HG03469 (cell line): ENCODE results near the gene NCKAP5.
"Not testable (repeated sequence)": the region's sequence is repeated elsewhere in the genome, so short reads cannot be mapped to it uniquely, and the experiment has no call there.

ENCODE experiments used
- ATAC-seq: cut with Tn5 transposase; IDR thresholded peaks from one replicate; pipeline ENCODE4 v1.9.1; 2021; ENCODE audit warnings: mild to moderate bottlenecking, moderate library complexity, moderate number of reproducible peaks; ENCODE audit not compliant: unreplicated experiment

The NCKAP5 gene

DNA sequence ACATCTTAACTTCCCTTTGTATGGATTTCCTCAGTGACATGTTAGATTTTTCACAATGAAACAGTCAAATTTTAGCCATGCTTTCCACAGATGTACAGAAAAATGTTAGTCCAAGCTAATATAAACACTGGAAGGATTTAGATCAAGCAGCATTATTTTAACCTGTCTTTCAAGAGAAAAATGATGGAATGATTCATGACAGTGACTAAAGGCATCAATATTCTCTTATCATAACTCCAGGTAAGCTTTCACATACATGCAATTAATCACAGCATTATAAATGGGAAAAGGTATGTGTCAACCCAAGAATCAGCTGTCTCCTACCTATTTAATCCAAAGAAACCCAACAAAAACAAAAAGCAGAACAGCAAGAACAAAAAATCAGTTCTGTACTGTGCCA, 92.7 kb downstream of the NCKAP5 start:
- ATAC-seq = no peak

DNA sequence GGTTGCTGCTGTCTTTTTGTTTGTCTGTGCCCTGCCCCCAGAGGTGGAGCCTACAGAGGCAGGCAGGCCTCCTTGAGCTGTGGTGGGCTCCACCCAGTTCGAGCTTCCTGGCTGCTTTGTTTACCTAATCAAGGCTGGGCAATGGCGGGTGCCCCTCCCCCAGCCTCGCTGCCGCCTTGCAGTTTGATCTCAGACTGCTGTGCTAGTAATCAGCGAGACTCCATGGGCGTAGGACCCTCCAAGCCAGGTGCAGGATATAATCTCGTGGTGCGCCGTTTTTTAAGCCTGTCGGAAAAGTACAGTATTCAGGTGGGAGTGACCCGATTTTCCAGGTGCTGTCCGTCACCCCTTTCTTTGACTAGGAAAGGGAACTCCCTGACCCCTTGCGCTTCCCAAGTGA, 97.8 kb downstream of the NCKAP5 start:
- ATAC-seq = not testable (repeated sequence)

DNA sequence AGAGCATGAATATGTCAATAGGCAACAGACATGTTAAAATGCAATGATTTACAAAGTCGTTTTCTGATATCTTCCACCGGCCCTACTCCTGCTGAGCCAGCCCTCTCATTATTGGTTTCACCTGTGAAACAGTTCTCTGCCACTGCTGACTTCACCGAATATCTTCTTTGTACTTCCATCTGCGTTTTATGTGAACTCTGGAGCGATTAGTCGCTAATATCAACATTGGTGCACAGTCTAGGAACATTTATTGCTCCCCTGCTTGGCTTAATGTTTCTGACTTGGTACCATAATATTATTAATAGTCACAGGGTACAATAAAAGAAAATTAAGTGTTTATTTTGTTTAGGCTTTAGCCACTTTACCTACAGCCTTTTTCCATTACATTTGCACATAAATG, 105.5 kb downstream of the NCKAP5 start:
- ATAC-seq = no peak

DNA sequence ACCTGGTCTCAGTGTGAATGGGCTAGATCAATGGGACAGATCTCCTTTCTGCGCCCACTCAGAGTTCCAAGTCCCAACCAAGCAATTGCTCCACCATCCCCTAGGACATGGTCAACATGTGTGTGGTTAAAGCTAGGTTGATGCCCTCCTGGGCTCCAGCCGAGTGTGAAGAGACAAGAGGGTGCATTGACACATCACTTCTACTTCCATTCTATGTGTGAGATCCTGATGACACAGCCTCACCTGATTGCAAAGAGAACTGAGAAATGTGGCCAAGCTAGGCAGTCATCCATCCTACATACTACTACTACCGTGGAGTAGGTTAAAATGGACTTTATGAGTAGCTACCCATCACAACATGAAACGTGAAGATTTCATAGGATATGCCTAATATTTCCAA, 106.8 kb downstream of the NCKAP5 start:
- ATAC-seq = no peak

DNA sequence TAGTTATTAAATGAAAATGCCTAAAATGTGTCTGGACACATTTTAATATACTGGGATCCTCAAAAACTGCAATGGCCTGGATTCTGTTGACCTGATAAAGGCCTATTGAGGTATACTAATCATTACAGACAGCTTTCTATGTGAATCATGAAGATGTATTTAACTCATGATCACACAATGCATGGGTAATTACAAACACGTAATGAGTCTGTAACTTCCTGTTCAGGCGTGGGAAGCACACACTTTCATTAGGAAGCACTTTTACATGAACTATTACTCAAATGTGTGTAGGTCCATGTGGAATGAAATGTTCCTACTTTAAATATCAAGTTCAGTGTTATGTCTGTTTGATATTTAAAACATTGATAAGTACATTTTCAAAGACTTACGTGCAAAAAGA, 108.7 kb downstream of the NCKAP5 start:
- ATAC-seq = no peak

DNA sequence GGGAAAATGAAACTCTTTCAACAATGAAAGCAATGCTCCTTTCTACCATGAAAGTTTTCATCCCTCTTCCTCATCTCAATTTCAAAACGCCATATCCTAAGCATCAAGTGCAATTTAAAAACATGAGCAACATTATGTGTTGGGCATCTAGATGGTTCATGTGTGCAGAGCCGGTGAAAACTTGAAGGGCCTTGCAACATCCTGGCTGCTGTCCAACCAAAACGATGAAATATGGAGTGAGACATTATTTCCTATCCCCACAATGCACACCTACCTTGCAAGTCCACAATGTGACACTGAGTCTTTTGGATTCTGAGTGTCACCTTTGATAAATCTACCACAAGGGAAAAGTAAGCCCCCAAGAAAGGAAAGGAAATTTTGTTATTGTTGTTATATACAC, 110.0 kb downstream of the NCKAP5 start:
- no peak for ATAC-seq

DNA sequence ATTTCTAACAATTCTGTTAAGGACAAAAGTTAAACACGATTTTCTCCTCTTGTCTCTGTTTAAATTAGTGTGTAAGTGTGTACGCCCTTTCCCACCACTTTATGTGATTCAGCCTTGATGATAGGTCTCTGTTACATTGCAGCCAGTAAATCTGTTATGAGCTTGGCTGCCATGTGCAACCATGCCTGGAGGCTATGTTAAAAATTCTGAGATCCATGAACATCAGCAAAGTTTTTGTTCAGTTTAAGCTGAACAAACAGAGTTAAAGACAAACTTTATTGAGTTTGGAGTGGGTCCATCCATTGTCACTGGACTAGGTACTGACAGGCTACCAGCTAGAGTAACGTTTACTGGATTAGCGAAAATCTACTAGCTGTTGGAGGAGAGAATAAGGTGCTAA, 110.4 kb downstream of the NCKAP5 start:
- no peak for ATAC-seq

DNA sequence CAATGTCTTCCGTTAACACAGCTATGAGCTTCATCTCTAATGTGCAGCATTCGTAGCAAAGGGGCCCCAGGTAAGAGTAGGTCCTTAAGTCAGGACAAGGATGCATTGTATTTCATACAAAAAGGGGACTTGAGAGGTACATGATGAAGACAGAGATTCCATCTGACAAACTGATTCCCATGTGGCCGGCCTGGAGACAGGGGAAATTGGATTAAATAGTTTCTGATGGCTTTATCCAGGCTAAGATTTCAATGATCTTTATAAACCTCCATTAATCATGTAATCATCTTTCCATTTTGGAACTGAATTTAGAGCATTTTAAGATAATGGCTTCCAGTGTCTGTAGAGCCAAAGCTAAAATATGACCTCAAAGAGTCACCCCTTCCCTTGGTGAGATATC, 111.3 kb downstream of the NCKAP5 start:
- no peak for ATAC-seq

DNA sequence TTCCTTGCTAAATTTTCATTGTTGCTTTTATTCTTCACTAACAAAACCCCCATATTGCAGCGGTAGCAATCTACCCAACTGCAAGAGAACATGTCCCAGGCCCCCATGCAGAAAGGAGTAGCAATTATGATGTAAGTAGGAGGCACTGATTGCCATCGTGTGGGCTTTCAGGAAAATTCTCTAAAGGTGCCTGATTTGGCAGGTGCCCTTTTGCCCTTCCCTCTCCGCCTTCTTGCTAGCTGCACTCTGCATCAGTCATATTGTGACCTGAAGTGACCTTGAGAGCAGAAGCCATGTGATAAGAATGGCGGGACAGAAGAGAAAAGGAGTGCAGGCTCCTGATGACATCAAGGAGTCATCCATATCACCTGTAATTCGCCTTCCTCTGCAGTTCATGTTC, 112.1 kb downstream of the NCKAP5 start:
- ATAC-seq = no peak

DNA sequence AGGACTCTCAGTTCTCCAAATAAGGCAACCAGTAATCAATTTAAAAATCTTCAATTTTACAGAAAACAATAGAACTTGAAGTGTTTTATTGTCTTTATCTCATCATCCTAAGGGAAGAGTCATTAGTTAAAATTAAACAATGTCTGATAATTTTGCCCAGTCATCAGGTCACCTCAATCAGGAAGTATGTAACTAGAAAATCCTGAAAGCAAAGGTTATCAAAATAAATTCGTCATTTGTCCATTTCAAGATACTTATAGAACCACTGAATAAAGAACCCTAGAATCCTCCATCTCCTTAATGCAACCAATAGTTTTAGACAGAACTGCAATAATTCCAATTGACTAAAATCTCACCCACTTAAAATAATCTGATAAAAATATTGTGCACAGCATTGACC, 115.2 kb downstream of the NCKAP5 start:
- no peak for ATAC-seq

DNA sequence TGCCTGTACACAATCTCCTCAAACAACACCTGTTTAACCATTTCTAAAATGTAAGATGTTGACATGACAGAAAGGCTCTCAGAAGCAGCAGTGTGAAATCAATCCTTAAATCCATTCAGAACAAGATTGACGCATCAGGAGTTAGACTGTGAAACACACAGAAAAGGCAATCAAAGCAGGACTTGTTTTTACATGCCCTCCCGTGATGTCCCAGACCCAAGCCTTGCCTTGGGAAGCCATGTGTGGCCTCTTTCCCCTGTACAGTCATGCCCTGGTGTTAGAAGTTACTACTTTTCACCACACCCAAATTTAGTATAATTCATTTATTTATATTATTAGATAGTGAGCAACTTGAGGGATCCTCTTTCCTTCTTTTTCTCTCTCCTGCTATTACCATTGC, 115.7 kb downstream of the NCKAP5 start:
- ATAC-seq = no peak

DNA sequence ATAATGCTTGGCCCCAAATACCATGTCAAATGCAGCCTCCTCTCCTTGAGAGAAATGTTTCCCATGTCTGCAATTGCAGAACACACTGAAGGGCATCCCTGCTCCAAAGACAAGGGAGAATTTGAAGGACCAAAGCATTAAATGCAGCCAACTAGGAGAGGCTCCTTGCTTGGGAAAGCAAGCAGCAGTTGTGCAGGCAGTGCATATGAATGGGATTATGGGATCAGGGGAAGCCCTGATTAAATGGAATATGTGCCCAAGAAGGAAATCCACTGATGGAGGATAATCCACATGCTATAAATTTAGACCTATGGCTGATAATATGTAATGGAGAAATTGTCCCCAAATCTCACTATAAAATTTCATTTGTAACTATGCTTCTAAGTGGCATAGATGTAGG, 116.1 kb downstream of the NCKAP5 start:
- ATAC-seq = no peak

DNA sequence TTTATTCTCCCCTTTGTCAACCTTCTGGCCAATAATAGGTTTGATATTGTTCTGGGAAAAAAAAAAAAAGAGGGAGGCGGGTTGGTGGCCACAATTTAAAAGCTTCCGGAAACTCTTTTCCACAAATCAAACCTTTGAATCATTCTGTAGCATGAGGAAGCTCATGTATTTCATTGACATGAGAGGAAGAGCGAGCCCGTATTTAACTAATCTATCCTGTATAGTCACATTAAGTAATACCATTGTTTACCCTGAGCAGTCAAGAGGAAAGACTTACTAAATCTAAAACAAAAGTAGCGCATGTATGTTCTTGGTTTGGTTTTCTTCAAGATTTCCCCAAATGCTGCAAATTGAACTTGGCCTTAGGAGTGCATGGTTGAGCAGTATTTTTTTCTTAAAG, 120.1 kb downstream of the NCKAP5 start:
- ATAC-seq = no peak

DNA sequence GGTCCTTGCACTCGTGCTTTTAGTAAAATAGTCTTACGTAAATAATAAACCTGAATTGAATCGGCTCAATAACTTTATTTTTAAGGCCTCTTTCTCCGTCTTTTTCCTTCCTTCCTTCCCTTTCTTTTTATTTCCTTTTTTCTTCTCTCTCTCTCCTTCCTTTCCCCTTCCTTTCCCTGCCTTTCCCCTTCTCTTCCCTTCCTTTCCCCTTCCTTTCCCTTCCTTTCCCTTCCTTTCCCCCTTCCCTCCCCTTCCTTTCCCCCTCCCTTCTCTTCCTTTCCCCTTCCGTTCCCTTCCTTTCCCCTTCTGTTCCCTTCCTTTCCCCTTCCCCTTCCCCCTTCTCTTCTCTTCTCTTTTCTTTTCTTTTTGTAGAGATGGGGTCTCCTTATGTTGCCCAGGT, 121.0 kb downstream of the NCKAP5 start:
- no peak for ATAC-seq

DNA sequence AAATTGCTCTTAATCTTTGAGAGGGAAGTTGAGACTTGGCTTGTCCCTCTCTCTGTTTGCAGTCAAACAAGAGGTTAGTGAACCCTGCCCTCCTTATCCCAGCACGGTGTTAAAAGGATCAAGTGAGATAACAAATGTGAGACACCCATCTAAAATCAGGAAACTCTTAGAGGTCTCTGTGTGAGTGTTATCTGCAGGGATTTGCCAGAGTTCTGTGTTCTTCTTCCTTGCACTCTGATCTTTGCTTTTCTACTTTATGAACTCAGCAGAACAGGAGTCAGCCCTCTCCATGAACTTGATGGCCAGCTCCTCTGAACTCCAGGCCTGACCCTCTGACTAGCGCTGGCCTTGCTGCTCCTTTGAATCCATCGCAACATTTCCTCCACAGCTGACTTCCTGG, 123.8 kb downstream of the NCKAP5 start:
- no peak for ATAC-seq

DNA sequence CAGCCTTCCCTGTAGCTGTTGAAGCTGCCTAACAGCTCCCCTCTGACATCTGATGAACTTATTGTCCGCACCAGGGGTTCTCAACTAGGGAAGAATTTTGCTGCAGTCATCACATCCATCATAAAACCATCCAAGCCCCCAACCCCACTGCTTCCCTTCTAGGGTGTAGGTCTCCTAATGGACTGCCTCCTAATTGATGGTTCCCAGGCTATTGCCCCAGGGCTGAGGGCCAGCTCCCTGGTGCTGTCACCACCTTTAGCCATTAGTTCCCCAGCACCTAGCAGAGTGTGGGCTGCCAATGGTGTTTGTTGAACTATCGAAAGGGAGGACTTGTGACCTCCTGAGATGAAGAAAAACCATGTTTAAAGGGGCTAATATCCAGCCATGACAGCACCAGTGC, 125.9 kb downstream of the NCKAP5 start:
- no peak for ATAC-seq

DNA sequence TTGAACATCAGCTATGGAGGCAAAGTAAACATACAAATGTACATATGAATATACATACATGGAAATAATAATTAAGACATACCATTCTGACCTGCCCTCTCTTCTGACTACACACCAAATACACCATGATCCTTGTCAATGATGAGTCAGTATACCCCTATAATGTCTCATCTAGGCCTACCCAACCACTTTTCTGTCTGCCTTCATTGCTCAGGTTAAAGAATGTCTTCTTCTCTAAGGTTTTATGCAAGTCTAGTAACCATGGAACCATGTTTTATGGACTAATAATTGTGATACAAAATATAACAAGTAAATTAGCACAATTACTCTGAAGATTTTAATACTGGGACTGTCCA, 128.7 kb downstream of the NCKAP5 start:
- no peak for ATAC-seq

DNA sequence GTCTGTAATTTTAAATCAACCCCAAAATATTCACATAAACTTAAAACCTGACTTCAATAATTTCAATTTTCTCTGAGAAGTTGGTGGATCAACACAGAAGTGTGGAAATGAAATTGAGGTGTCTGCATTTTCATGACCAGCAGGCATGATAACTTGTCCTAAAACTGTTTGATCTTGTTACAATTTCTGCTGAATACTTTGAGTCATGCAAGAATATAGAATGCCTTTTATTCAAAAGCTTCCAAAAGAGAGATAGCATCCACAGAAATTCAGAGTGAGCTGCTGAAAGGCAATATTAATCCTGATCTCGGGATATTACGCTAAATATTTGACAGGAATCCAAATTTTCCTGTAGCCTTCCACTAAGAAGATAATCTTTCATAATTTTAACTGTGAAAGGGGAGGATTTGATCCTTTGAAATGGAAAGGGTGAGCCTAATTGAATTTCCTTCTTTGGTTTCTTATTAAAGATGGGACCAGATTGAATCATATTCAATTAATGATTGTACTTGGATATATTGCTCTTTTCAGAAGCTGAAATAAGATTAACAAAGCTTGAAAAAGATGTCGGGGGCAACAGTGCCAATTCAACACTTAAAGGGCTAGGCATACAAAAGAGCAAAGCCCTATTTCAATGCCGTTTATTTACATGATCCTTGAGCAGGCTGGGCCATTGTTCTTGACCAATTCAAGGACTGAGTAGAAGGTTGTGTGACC, 129.3 kb downstream of the NCKAP5 start:
- ATAC-seq = no peak

DNA sequence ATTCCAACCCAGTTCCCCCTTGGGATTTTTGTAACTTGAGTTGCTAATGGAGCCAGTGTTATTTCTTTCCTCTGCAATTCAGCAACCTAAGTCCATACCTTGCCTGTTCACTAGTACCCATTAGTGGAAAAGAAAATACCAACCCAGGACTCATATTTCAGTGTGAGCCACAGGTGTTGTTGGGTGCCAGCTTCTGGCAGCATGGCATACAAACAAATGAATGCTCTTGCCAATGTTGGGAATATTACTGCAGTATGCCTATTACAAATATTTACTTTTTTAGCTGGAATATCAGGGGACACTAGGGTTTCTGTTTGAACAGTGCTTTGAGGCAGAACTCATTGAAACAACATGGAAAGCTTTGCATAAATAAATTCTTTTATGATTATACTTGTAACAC, 130.2 kb downstream of the NCKAP5 start:
- no peak for ATAC-seq

DNA sequence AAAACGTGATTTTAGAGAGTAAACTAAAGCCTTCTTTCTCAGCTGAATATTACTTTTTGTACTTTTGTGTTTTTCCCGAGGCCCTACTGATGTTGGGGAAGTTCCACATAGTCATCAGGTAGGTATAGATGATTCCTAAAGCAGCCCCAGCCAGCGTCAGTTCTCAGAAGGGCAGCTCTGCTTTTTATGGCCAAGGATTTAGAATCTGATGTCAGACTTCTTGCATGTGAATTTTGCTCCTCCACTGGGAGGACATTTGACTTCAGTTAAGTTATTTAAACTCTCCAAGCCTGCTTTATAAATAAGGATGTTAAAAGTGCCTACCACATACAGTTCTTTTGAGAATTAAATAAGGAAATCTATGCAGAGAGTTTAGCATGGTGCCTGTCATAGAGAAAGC, 130.8 kb downstream of the NCKAP5 start:
- ATAC-seq = no peak

DNA sequence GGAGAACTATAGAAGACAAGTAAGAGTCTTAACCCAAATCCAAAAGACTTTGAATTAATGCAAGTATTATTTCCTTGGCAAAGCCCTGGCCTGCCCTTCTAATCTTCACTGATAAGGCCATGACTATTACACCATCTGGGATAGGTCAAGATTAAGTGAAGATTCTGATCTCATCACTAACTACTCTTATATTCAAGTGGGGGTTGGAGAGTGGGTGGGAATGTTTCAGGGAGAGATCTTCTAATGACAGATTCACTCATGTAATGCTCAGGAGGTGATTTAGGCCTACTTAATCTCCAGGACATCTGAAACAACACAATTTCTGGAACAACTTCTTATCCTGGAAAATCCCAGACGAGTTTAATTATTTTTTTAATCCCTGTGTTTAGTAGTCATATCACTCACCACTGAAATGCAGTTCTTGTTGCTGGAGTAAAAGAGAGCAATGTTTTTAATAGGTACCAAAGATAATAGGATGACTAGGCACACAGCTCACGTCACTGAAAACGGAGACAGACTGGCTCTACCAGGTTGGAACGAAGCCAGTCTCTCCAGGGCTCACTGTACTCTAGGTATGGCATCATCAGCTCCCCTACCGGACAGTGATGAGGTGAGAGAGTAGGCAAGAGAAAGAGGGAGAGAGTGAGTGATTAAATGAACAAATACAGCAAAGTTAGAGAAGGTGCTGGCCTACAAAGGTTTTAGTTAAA, 133.1 kb downstream of the NCKAP5 start:
- no peak for ATAC-seq

DNA sequence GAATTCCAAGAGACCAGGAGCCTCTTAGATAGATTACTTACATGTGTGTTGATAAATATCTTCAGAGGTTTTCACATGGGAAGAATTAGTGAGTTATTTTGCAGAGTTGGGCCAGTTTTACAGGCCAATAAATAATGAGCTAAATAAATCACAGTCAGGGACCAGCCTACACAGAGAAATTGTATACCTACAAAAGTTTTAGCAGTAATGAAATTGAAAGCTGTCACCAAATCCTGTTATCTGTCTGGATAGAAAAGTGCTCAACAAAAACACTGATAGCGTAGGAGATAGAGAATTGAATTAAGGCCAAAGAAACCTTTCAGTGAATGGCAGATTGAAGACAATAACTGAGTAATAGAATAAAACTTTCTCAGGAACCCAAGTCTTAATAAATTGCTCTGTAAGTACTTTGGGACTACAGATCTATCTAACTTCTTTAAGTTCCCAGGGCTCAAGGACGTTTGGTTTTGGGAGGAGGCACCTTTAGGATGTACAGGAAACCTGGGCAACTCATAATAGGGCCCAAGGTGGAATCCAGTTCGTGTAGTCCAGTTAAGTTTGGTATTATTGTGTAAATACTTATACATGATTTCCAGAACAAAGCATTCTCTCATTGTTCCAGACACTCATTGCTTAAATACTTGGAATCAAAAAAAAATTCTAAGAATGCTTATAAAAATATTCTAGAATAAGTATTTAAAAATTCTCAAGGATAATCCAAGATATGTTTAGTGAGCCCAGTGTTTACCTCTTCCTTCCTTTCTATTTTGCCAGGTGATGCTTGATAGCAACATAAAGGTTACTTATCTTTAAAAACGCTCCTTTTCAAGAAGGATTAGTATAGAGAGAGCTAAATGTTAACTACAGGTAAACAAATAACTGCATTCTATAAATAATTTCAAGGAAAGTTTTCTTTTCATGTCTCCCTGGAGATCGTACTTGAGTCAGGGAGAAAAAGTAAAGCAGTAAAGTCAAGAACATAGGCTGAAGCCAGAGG, 134.5 kb downstream of the NCKAP5 start:
- no peak for ATAC-seq
